Ascending aorta (tissue), 2 donors: ENCODE results near the gene KNG1. TPM values are rescaled to one million over a fixed set of nuclear protein-coding genes. Genes with fewer than 3 reads are reported as not detected.
"Not testable (repeated sequence)": the region's sequence is repeated elsewhere in the genome, so short reads cannot be mapped to it uniquely, and the experiment has no call there.

Experiments used
- DNase-seq, 2 donors: peaks; one replicate each; pipeline ENCODE4 v3.0.0-alpha.2; 2019; ENCODE audit warnings: low spot score in 2 of 2
- H3K27ac ChIP-seq, 2 donors: fragments of 200-600 bp; sonication (generic); one replicate each; pipeline ENCODE4 v1.5.1; 2016 to 2017; ENCODE audit warnings: mild to moderate bottlenecking in 1 of 2
- H3K27me3 ChIP-seq: fragments of 200-600 bp; sonication (generic); one replicate; pipeline ENCODE4 v1.5.1; 2017
- H3K36me3 ChIP-seq, 2 donors: fragments of 200-600 bp; sonication (generic); one replicate each; pipeline ENCODE4 v1.5.1; 2016
- H3K4me1 ChIP-seq, 2 donors: fragments of 200-600 bp; sonication (generic); one replicate each; pipeline ENCODE4 v1.5.1; 2016 to 2017; ENCODE audit warnings: mild to moderate bottlenecking in 1 of 2
- H3K4me3 ChIP-seq, 2 donors: fragments of 200-600 bp; sonication (generic); one replicate each; pipeline ENCODE4 v1.5.1; 2016 to 2017; ENCODE audit warnings: mild to moderate bottlenecking in 1 of 2
- H3K9me3 ChIP-seq, 2 donors: fragments of 200-600 bp; sonication (generic); one replicate each; pipeline ENCODE4 v1.5.1; 2016
- intact Hi-C: fragments of 100-400 bp; cut with DNase I; formaldehyde crosslinking; loops from one replicate; pipeline ENCODE4 v1.15.1; 2023
- total RNA-seq: library from RNA; depleted of rRNA; stranded (reverse); fragments of >200 nt; gene quantifications from one replicate; pipeline ENCODE4 v1.1.0, GENCODE V29; 2016
- TF ChIP-seq, protein P1 (sequence below), 3 experiments: fragments of 200-600 bp in 2 of 3; fragments of 450-650 bp in 1 of 3; sonication (generic) in 2 of 3; IDR thresholded peaks; one replicate each; pipeline ENCODE4 v1.5.1; 2016 to 2019; ENCODE audit warnings: antibody characterized with exemption in 3 of 3, mild to moderate bottlenecking in 1 of 3, moderate library complexity in 1 of 3

The KNG1 gene
- total RNA-seq, 1 donor from 2014 or later = not detected

DNA sequence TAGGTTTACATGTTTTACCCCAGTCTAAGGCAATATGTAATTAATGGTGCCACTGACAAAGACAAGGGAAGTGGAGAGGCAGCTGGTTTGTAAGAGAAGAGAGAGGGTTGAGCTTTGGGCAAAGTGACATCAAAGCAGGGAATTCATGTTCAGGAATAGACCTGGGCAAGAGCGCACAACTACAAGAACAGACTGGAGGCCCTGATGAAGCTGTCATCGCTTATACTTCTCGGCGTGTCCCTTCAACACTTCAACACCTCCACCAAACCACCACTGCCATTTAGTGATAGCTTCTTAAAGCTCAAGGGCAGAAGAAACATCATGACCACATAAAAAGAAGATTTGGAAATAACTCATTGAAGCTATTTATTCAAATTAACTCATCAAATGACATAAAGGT, 19.6 kb upstream of the KNG1 start:
- Histone ChIP-seq H3K36me3 (no peaks in the 10 kb centered on the region), H3K4me3 (no peak overlapping the region), H3K27me3 (no peaks in the 10 kb centered on the region), H3K27ac (no peak overlapping the region), H3K4me1 (no peaks in the 10 kb centered on the region), H3K9me3 (no peaks in the 10 kb centered on the region)
- no peak for DNase-seq
- intact Hi-C loops = no loop called here
- TF ChIP-seq, protein P1, sequence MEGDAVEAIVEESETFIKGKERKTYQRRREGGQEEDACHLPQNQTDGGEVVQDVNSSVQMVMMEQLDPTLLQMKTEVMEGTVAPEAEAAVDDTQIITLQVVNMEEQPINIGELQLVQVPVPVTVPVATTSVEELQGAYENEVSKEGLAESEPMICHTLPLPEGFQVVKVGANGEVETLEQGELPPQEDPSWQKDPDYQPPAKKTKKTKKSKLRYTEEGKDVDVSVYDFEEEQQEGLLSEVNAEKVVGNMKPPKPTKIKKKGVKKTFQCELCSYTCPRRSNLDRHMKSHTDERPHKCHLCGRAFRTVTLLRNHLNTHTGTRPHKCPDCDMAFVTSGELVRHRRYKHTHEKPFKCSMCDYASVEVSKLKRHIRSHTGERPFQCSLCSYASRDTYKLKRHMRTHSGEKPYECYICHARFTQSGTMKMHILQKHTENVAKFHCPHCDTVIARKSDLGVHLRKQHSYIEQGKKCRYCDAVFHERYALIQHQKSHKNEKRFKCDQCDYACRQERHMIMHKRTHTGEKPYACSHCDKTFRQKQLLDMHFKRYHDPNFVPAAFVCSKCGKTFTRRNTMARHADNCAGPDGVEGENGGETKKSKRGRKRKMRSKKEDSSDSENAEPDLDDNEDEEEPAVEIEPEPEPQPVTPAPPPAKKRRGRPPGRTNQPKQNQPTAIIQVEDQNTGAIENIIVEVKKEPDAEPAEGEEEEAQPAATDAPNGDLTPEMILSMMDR (IDR thresholded peaks at IDR 0.05) = no peak

DNA sequence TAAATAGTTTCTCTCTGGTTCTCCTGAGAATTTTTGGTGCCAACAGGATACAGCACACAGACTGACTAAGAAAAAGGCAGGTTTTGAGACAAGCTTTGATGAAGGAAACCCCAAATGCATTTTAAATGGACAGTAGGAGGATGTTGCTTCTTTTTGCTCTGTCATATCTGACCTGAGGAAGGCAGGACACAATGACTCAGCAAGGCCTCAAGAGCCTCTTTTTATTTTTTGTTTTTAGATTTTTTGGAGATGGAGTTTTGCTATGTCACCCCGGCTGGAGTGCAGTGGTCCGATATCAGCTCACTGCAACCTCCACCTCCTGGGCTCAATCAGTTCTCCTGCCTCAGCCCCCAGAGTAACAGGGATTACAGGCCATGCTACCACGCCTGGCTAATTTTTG, 16.9 kb upstream of the KNG1 start:
- no peak for DNase-seq
- Histone ChIP-seq H3K36me3 (no peaks in the 10 kb centered on the region), H3K4me3 (no peak overlapping the region), H3K4me1 (no peaks in the 10 kb centered on the region), H3K9me3 (no peaks in the 10 kb centered on the region), H3K27ac (peak overlapping the region in 1 of 2 donors; percentile 36), H3K27me3 (no peaks in the 10 kb centered on the region)
- intact Hi-C loops = no loop called here
- TF ChIP-seq, protein P1 (IDR thresholded peaks at IDR 0.05) = no peak

DNA sequence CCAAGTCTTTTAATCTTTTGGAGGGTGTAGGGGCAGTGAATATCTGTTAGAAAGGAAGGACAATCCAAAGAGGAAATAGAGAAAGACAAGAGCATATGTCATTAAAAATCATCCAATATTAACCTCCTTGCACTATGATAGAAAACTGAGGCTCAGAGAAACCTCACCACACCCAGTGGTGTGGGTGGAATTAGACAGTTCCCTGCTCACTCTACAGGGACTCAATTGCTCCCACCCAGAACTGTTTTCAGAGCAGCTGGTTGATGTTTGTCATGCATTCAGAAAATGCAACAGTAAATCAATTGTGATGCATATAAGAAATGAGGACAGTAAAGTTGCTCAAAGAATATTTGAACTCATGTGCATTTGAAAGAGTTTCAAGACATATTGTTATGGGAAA, 14.7 kb upstream of the KNG1 start:
- H3K27me3 ChIP-seq, H3K9me3 ChIP-seq, H3K27ac ChIP-seq, intact Hi-C loops, H3K36me3 ChIP-seq, H3K4me1 ChIP-seq, H3K4me3 ChIP-seq, DNase-seq: not testable (repeated sequence)

DNA sequence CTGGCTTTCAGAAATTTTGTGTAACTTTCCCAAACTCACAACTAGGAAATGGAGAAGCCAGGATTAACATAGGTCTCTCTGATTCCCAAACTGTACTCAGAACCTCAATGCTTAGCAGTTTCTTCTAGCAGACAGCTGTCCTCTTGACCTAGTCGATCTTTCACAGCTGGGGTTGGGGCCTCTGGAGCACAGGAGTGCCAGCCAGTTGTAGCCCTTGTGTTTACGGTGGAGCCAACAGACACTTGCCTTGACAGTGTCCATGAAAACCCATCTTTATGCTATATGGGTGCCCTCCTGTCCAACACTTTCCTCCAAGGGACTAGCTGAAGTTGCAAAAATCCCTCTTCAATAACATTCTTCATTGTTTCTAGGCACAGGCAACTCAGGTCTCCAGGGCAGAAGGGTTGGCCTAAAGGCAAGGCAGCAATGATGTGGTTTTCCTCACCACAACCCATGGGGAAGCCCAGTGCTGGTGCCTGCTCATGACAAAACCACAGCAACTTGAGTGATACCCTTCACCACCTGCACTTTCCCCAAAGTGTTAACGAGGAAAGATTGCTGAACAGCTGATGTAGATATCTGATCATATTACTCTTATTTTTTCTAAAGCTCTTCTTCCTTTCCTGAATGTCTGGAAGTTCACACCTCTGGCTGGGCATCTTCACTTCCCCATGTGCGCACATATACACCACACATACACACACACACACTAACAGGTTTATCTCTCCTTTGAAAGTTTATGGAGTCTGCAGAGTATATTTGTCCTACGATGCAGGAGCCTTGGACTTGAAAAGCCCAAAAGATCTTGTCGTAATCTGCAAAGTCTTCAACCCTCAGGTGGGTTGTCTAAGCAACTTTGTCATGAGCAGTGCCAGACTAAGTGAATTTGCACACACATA, 11.0 kb upstream of the KNG1 start:
- intact Hi-C loops = no loop called here
- TF ChIP-seq, protein P1 (IDR thresholded peaks at IDR 0.05) = no peak
- DNase-seq = no peak

DNA sequence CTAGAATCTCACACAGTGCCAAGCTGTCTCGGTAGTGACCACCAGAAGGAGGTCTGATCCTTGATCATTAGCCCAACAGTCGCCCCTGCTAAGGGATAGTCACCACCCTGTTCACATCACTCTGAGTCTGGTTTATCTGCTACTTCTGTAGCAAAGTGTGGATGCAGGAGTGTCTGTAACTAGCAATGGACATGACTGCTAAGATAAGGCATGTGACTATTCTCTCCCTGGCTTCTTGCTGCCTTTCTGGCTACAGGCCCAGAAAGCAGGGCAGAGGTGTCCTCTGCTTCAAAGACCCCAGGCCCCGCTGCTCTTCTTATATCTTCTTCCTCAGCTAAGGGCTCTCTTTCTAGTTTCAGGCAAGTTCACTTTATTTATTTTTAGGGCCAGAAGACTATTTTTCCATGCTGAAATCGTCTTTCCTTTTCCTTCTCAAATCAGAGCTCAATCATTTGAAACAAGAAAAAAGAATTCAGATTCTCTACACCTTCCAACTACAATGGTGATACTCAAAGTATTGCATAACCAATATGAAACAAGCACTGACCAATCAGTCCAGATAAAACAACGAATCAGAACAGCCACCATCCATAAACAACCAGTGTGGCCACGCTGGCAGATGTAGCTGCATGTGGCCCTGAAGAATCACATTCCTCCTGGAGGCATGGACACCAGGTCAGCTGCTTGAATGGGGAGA, 8.0 kb upstream of the KNG1 start:
- Histone ChIP-seq H3K27me3 (no peaks in the 10 kb centered on the region), H3K9me3 (no peaks in the 10 kb centered on the region), H3K4me1 (no peaks in the 10 kb centered on the region), H3K27ac (no peak overlapping the region), H3K4me3 (no peak overlapping the region), H3K36me3 (no peaks in the 10 kb centered on the region)
- intact Hi-C loops = no loop called here
- TF ChIP-seq, protein P1 (IDR thresholded peaks at IDR 0.05) = no peak
- DNase-seq = no peak

More for the DNA sequence above, 11.0 kb upstream of the KNG1 start:
- H3K4me3 ChIP-seq = no peak overlapping the region
- no peaks in the 10 kb centered on the region for H3K9me3 ChIP-seq
- no peaks in the 10 kb centered on the region for H3K27me3 ChIP-seq
- no peaks in the 10 kb centered on the region for H3K36me3 ChIP-seq
- no peak overlapping the region for H3K27ac ChIP-seq
- H3K4me1 ChIP-seq = no peaks in the 10 kb centered on the region

DNA sequence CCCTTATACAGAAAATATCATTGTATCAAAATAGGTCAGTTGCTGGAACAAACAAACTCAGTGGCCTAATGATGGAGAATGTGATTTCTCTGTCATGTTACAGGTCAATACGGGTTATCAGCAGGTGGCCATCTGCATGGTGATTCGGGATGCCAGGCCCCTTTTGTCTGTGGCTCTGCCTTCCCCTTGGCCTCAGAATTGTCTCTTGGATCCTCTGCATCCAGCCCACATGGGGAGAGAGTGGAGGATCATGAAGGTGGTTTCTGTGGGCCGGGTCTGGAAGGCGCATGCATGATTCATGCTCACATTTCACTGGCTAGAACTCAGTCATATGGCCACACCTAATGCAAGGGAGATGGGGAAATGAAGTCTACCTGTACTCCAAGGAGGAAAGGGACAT, 6.5 kb upstream of the KNG1 start:
- H3K4me1 ChIP-seq, DNase-seq, intact Hi-C loops, H3K9me3 ChIP-seq, H3K4me3 ChIP-seq, H3K27me3 ChIP-seq, H3K36me3 ChIP-seq, H3K27ac ChIP-seq: not testable (repeated sequence)
